Lung microvascular endothelial cell (primary cell): ENCODE results near the gene KCNQ1OT1. TPM values are rescaled to one million over a fixed set of nuclear protein-coding genes. Genes with fewer than 3 reads are reported as not detected.

ENCODE experiments used
- DNase-seq, 2 donors: peaks; one replicate each; pipeline versions ENCODE4 v3.0.0 to v3.0.0-alpha.2; 2010; ENCODE audit warnings: low read depth in 2 of 2
- total RNA-seq: library from RNA; depleted of rRNA; stranded (reverse); fragments of >200 nt; gene quantifications from 2 replicates; pipeline ENCODE4 v1.2.1, GENCODE V29; 2014

KCNQ1OT1 gene
- total RNA-seq, 1 donor from 2014 or later: 0.79 TPM

DNA sequence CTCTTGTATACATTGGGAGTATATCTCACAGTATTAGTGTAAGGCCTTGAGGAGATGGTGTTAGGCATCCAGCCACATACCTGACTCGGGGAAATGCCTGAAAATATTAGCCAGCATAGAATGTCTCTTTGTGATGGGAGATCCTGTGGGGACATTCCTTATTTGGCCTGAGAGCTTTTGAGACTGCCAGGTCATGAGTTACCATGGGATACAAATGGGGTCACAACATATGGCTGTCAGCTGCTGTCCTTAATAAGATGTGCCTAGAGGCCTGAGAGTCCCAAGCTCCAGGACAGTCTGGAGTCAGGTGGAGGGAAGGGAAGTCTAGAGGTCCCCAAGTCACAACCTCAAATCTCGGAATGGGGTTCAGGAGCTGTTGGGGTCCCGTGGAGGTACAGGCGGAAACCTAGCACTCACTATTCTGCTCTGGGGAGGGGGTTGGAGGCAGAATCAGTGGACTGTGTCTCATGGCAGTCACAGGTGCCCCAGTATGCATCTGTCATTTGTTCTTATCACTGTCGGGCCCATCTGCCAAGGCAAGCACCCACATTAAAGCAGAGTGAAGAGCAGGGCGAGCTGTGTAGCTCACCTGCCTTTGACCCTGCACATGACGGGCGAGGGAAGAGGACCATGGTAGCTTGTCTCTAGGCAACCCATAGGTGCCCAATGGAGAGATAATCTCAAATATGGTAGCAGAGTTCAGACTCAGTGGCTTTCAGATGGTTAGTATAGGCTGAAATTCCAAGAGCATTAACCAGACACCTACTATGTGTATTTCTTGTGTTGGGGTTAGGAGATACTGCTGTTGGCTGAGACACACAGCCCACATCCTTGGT lies 29.9 kb downstream of the KCNQ1OT1 start:
- no peak for DNase-seq

GRCh38 chr11:2668876-2669275 lies 30.9 kb downstream of the KCNQ1OT1 start:
- no peak for DNase-seq

DNA sequence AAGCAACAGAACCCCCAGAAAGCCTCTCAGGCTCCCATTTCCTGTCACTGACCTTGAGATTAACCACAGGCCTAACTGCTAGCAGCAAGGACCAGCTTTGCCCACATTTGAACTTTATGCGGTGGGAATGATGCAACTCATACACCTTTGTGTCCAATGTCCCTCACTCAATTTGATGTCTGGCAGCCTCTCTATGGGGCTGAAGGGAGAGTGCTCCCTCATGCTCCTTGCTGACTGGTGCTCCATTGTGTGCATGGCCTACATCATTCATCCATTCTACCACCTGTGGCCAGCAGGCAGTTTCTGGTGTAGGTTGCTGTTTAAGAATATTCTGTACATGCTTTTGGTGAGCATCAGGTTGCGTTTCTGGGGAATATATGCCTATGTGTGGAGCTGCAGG lies 31.9 kb downstream of the KCNQ1OT1 start:
- DNase-seq: no peak

- no peak for DNase-seq
Observed at GRCh38 chr11:2666828-2667570, 32.8 kb downstream of the KCNQ1OT1 start.

DNA sequence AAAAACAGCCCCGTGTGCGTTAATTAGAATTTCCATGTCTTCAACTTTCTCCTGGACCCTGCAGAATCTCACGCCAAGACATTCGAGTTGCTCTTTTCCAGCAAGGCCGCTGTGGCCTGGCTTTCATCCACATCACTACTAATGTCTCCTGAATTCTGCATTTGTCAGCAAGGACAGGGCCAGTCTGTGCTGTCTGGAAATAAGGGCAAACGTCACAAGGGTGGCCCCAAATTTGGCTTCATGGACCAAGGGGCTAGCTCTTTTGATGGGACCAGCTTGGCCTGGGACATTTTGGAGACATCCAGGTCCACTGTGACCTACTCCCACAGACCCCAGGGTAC lies 33.4 kb downstream of the KCNQ1OT1 start:
- DNase-seq: no peak

DNA sequence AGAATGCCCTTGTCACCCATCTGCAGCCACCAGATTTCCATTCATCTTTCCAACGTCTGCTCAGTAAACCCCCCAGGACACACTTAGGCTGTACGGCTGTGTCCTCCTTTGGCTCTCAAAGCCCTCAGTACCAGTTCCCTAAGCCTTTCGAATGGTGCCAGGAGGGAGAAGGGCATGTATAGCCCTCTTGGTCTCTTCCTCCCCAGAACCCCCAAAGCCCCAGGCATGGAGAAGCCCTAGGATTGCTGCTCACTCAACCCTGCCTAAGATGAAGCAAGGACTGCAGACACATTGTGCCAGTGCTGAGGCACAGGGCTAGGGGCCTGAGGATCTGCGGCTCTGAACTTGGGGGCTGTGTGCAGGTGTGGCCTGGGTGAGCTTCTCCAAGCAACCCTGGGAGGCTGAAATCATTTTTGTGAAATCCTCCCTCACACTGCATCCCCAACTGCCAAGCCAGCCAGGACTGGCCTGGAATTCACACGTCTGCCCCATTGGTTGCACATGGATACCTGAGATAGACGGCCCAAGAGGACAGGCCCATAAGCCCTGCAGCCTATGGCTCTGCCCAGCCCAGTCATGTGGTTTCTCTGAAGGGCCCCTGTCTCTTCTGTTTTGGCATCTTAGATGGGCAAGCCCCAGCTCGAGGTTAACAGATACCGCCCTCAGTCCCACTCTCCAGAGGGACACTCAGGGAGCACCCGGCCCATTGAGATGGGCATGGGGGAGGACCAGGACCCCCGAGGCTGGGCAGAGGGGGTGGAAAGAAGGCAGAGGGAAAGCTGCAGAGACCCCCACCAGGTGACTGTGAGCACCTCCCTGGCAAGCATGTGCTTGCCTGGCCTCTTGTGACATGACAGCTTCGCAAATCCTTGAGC lies 34.0 kb downstream of the KCNQ1OT1 start:
- no peak for DNase-seq

DNA sequence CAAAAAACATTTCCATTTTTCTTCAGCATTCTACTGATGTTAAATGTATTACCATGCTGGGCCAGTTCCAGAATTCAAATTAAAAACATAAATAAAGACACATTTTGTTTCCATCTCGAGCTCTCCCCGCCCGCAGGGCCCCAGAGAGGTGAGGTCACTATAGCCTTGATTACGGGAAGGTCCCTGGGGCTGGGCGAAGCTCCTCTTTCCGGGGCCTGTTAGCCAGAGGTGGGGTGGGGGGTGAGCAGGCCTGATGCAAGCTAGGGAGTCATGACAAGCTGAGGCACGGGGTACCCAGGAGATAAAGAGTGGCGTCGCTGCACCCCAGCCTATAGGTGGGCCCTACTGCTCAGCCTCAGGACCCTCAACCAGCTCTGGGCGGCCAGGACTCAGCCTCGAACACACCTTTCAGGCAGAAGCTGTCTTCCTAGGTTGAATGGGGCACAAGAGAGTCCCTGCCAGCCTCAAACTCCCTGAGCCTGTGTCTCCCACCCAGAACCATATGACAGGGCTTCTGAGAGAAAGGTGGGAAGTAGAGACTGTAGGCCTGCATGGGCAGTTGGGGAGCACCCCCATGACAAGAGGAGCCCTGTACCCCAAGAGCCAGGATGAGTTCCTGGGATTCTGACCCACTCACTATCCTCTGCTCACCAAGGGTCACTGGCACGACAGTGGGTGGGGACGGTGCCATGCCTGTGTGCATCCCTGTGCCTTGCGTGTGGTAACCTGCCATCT lies 34.8 kb downstream of the KCNQ1OT1 start:
- no peak for DNase-seq

DNA sequence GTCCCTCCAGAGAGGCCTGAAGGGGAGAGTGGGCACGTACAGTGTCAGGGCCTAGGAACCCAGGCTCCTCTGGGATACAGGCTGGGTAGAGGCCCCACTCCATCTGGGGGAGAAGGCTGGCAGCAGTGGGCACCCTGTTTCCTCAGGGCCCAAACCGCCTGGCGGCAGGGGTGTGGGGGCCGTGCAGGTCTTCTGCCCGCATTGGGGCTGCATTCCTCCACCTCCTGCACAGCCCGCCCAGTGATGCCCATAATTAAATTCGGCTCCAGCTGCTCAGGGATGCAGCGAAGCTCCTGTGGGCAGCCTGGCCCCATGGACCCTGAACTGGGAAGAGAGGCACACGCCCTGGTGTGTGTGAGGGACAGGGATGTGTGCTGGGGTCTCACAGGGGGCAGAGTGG lies 35.4 kb downstream of the KCNQ1OT1 start:
- no peak for DNase-seq

GRCh38 chr11:2663915-2664314 lies 35.9 kb downstream of the KCNQ1OT1 start:
- no peak for DNase-seq

- no peak for DNase-seq
Observed at GRCh38 chr11:2663506-2663905, 36.3 kb downstream of the KCNQ1OT1 start.

DNA sequence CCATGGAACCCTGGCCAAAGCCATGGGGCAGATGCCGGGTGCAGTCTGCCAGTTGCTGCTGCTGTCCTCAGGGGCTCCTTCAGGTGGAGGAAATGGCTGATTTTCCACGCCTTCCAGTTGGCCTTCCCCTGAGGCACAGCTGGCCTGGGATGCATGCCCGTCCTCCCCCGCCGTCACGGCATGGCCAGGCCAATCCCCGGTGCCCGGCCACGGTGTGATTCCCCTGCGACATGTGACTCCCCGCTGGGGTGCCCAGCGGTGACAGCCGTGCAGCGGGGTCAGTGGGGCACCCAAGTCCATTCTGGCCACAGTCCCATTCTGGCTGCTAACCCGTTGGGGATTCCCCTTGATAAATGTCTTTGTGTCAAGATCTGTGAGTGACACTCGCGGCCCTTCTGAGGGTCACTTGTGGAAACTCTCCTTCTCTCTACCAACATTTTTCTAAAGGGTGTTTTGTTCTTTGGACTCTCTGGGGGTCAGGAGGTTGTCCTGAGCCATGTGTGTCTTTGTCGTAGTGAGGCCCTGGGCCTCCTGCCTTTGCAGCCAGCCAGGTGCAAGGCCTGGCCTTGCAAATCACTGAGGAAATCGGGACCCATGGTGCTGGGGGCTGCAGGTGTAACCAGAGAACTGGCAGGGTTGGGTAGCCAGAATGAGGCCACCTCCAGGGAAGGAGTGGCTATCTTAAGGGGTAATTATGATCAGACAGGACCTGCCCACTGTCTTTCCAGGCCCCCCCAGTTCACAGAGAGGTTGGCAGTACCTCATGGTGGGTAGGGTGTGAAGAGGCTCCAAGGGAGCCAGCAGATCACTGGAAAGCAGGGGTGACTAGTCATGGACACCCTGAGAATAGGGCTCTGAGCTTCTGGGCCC lies 37.1 kb downstream of the KCNQ1OT1 start:
- no peak for DNase-seq

DNA sequence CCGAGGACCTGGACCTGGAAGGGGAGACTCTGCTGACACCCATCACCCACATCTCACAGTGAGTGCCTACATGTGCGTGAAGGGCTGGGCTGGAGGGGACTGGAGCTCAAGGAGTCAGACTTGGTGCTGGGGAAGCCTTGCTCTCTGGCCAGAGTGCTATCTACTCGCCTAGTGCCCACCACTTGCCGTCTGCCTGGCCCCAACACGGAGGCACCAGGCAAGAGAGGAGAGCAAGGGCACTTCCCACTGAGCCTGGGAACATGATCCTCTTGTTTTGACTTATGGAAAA lies 37.8 kb downstream of the KCNQ1OT1 start:
- DNase-seq: no peak

DNA sequence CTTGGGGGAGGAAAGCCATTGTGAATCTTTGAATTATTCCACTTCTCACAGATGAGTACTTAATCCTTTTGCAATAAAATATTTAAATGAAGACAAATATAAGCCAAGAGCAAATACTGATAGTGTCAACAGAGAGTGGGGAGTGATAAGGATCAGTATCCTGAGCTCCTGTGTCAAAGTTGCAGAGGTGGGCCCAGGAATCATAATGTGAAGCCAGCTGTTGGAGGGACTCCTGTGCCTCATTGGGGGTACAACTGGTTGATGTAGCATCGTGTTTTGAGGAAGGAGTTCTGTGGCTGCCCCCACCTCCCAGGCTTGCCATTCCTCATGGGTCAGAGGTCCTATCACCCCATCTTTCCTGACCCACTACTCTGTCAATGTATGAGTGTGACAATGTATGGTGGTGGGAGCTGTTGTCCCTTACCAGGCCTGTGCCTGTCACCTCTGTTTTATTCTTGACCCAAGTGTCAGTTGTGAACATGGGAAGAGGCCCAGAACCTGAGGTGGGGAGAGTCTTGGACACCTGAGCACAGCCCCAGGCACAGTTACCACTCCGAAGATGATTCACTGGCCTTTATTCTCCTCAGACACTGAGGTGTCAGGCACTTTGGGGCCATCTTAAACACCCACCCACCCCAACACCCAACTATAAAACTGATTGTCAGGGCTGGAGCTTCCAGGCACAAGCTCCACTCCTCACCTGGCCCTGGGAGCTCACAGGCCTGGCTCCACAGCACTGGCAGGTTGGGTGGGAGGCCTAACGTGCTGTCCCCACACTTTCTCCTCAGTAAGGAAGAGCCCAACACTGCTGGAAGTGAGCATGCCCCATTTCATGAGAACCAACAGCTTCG lies 38.4 kb downstream of the KCNQ1OT1 start:
- no peak for DNase-seq

- DNase-seq: no peak
Observed at GRCh38 chr11:2660357-2660939, 39.3 kb downstream of the KCNQ1OT1 start.

DNA sequence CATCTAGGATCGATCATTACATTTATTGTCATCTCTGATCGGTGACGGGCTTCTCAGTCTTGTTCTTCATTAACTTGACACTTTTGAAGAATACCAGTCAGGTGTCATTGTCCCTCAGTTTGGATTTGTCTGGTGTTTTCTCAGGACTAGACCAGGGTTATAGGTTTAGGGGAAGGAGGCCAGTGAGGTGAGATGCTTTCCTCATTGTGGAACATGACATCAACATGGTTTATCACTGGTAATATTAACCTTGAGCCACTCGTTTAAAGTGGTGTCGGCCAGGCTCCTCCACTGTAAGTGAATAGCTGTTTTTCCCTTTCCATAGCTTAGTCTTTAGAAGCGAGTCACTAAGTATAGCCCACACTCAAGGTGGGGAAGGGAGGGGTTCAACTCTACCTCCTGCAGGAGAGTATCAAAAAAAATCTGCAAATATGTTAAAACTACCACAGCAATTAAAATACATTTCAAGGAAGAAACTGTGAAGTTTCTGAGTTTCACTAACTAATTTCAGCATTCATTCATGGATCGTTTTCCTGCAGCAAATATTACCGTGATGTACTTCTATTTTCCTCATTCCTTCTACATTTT lies 42.0 kb downstream of the KCNQ1OT1 start:
- no peak for DNase-seq

DNA sequence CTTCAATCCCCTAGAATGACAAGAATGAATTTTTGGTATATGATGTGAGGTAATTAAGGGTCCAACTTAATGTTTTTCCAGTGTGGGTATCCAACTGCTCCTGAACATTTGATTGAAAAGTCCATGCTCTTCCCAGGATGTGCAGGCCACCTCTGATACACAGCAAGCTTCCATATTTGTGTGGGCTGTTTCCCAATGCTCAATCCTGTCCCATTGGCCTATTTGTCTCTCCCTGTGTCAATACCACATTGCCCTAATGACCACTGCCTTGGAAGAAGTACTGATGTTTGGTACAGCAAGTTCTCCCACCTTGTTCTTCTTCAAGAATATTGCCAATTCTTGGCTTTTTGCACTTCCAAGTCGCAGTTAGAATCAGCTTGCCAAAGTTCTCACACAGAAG lies 42.9 kb downstream of the KCNQ1OT1 start:
- DNase-seq: no peak

DNA sequence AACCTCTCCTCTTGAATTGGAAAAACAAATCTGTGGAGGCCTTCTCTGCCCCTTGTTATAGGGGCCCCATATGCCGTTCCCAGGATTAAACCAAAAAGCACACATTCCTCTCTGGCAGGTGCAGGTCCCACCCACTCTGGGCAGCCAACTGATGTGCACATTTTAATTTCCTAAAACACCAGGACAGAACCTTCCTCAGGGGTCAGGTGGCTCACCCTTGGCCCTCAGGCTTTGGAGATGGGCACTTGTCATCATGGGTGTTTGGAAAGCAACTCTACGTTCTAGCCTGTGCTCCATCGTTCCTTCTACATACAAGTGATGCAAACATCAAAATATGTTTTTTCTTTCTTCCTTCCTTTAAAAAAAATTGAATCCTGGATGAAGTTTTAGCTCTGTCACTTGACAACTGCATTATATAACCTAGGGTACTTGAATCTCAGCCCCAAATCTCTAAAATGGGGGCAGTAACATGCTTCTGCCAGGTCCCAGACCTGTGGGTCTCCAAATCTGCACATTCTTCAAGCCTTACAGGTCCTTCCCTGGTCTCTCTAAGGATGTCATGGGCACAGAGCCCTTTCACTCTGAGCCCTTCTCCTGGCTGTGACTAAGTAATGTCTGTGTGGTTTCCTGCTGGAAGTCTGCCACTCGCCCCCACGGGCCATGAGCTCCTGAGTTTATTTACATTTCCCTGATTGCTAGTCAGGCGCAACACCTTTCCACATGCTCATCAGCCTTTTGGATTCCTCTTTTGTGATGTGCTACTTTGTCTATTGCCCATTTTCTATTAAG lies 43.8 kb downstream of the KCNQ1OT1 start:
- DNase-seq: peak; percentile 10 to 21
